Neuronal stem cell (in vitro differentiated cells): ENCODE results near the gene DGLUCY.

Source experiments
- DNase-seq: peaks from one replicate; pipeline ENCODE4 v3.0.0-alpha.2; 2013; ENCODE audit warnings: low spot score
- H2AFZ ChIP-seq: one replicate; pipeline ENCODE4 v1.6.1; 2013; ENCODE audit warnings: mild to moderate bottlenecking, low read length, inconsistent platforms
- H2AK5ac ChIP-seq: 2 replicates; pipeline ENCODE4 v1.6.1; 2013; ENCODE audit warnings: low read depth, mild to moderate bottlenecking, inconsistent platforms, low read length, moderate library complexity, mixed read lengths
- H2BK120ac ChIP-seq: 2 replicates; pipeline ENCODE4 v1.6.1; 2013; ENCODE audit warnings: low read depth, mild to moderate bottlenecking, inconsistent platforms, low read length, moderate library complexity, mixed read lengths
- H2BK12ac ChIP-seq: one replicate; pipeline ENCODE4 v1.6.1; 2013; ENCODE audit warnings: low read length, inconsistent platforms
- H2BK15ac ChIP-seq: 2 replicates; pipeline ENCODE4 v1.6.1; 2013; ENCODE audit warnings: mild to moderate bottlenecking, low read length, inconsistent platforms, mixed read lengths
- H2BK5ac ChIP-seq: one replicate; pipeline ENCODE4 v1.6.1; 2013; ENCODE audit warnings: inconsistent platforms, mild to moderate bottlenecking, low read length, moderate library complexity
- H3K14ac ChIP-seq: one replicate; pipeline ENCODE4 v1.6.1; 2013; ENCODE audit warnings: low read length, inconsistent platforms
- H3K18ac ChIP-seq: 2 replicates; pipeline ENCODE4 v1.6.1; 2013; ENCODE audit warnings: low read length, inconsistent platforms
- H3K23ac ChIP-seq: 2 replicates; pipeline ENCODE4 v1.6.1; 2013; ENCODE audit warnings: low read depth, mild to moderate bottlenecking, mixed read lengths, low read length, inconsistent platforms; ENCODE audit not compliant: poor library complexity
- H3K27ac ChIP-seq: replicated peaks from 3 replicates; pipeline ENCODE4 v1.5.1; 2013; ENCODE audit warnings: low read length, inconsistent platforms
- H3K27me3 ChIP-seq, 3 experiments: 2 replicates each; pipeline ENCODE4 v1.6.1; 2013; ENCODE audit warnings: low read length in 3 of 3, mild to moderate bottlenecking in 2 of 3, inconsistent platforms in 1 of 3, low read depth in 1 of 3, mixed read lengths in 1 of 3, moderate library complexity in 1 of 3; ENCODE audit not compliant: control insufficient read depth in 3 of 3, insufficient read depth in 3 of 3
- H3K36me3 ChIP-seq, 2 donors: replicated peaks in 1 of 2; 2 replicates each; pipeline ENCODE4 v1.6.1; 2013; ENCODE audit warnings: low read length in 2 of 2; ENCODE audit not compliant: control insufficient read depth in 2 of 2, insufficient read depth in 2 of 2
- H3K4ac ChIP-seq: 2 replicates; pipeline ENCODE4 v1.6.1; 2013; ENCODE audit warnings: inconsistent platforms, mild to moderate bottlenecking, low read length, moderate library complexity
- H3K4me1 ChIP-seq, 2 donors: 1 replicate in 1 of 2; 2 replicates in 1 of 2; pipeline ENCODE4 v1.6.1; 2013; ENCODE audit warnings: low read length in 2 of 2, low read depth in 1 of 2; ENCODE audit not compliant: control insufficient read depth in 2 of 2, insufficient read depth in 1 of 2
- H3K4me2 ChIP-seq: one replicate; pipeline ENCODE4 v1.6.1; 2013; ENCODE audit warnings: mild to moderate bottlenecking, low read length, inconsistent platforms; ENCODE audit not compliant: insufficient read depth, poor library complexity, severe bottlenecking
- H3K4me3 ChIP-seq, 2 donors: 2 replicates each; pipeline ENCODE4 v1.5.1; 2013; ENCODE audit warnings: low read length in 2 of 2, mild to moderate bottlenecking in 2 of 2, inconsistent platforms in 1 of 2, moderate library complexity in 1 of 2
- H3K79me1 ChIP-seq: one replicate; pipeline ENCODE4 v1.6.1; 2013; ENCODE audit warnings: low read depth, mild to moderate bottlenecking, inconsistent platforms, low read length, moderate library complexity
- H3K9ac ChIP-seq: one replicate; pipeline ENCODE4 v1.6.1; 2013; ENCODE audit warnings: mild to moderate bottlenecking, low read depth, low read length, inconsistent platforms; ENCODE audit not compliant: poor library complexity
- H3K9me3 ChIP-seq, 2 donors: replicated peaks in 1 of 2; 2 replicates each; pipeline versions ENCODE3 to v1.6.1; 2013; ENCODE audit warnings: low read length in 2 of 2, mild to moderate bottlenecking in 2 of 2, inconsistent platforms in 1 of 2, low read depth in 1 of 2, mixed read lengths in 1 of 2, moderate library complexity in 1 of 2; ENCODE audit not compliant: control insufficient read depth in 2 of 2, insufficient read depth in 1 of 2
- H4K8ac ChIP-seq: one replicate; pipeline ENCODE4 v1.6.1; 2013; ENCODE audit warnings: low read depth, mild to moderate bottlenecking, inconsistent platforms, low read length, moderate library complexity
- H4K91ac ChIP-seq: one replicate; pipeline ENCODE4 v1.6.1; 2013; ENCODE audit warnings: low read length, low read depth, mild to moderate bottlenecking, inconsistent platforms; ENCODE audit not compliant: poor library complexity
- WGBS, 2 donors: extraction: QIAGEN DNeasy Blood & Tissue Kit; methylation state at CpG; one replicate each; pipeline ENCODE4 v1.1.7; 2013; ENCODE audit warnings: missing lambda C conversion rate in 2 of 2, mixed read lengths in 1 of 2; ENCODE audit not compliant: insufficient read length in 2 of 2, insufficient replicate concordance in 1 of 2; ENCODE audit errors: extremely low coverage in 2 of 2; 5-methylcytosine and 5-hydroxymethylcytosine counted together

Gene DGLUCY

DNA sequence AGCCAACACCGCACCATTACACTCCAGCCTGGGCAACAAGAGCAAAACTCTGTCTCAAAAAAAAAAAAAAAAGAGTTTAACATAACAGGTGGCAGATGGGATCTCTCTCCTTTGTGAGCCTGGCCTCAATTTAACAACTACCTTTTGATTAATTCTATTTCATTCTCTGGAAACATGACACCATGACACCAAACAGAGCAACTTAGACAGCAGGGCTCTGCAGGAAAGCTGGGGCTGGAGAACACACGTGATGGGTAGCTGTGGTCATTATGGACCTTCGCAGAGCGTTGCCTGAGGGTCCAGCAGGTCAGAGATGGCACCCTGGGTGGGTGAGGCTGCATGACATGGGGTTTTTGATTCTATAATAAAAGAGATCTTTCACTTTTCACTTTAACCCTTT, 1.7 kb upstream of the DGLUCY start:
- Histone ChIP-seq H2BK120ac (no peak overlapping the region), H3K18ac (no peak overlapping the region), H2BK15ac (no peak overlapping the region), H3K4me2 (no peak overlapping the region), H2BK5ac (no peak overlapping the region), H2AK5ac (no peak overlapping the region), H3K4me3 (no peak overlapping the region), H3K36me3 (no peaks in the 10 kb centered on the region), H4K8ac (no peak overlapping the region), H3K27ac (peak overlapping the region; percentile 22), H3K4ac (no peak overlapping the region), H3K9me3 (no peaks in the 10 kb centered on the region), H3K79me1 (no peaks in the 10 kb centered on the region), H3K9ac (no peak overlapping the region), H3K4me1 (peaks cover 15 to 27% of the 10 kb centered on the region in 2 donors), H4K91ac (no peak overlapping the region), H3K23ac (no peak overlapping the region), H3K14ac (no peak overlapping the region), H3K27me3 (no peaks in the 10 kb centered on the region), H2AFZ (no peak overlapping the region), H2BK12ac (no peak overlapping the region)
- no CpG with 5 or more reads among the region's 4 CpGs for WGBS, 2 donors
- DNase-seq, result no peak

DNA sequence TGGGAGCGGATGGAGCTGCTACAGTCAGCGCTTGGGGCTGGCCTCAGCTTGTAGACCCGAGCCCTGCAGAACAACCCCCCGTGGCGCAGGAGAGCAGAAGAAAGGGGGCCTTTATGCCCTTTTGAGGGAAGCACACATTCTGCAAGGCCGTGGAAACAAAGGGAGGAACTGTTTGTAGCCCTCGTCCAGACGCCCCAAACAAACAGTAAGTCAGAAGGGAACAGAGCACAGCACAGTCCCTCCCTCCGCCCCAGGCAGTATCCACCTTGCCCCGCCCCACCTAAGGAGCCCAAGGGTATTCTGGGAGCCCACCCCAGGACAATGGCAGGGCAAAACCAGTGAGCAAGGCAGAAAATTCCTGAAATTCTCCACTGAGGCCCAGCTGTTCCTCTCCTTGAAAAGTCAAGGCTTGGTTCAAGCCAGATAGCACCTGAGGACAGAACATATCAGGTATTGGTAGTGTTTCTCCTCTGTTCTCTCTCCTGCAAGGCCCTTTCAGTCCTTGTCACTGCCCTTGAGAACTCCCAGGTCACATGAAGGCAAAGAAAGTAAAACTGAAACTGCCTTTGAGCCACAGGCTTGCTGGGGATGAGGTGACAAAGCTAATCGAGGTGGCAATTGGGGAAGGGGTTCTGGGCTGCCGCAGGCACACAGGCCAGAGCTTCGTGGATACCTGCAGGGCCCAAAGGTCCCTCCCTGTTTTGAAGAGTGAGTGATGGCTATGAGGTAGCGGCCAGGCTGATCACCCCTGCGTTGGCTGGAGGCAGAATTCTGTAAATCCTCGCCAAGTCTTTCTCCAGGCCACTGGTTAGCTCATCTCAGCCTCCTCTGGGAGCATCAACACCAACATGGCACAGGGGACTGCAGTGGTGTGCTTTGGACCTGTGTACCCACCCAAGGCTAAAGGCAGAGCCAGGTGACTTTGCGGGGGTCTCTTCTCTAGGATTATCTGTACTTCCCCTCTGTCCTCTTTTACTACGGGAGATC, 499 bp downstream of the DGLUCY start:
- Histone ChIP-seq H2BK12ac (peak overlapping the region; percentile 5), H3K4ac (no peak overlapping the region), H3K27me3 (no peaks in the 10 kb centered on the region), H4K8ac (peak overlapping the region; percentile 4), H4K91ac (peak overlapping the region; percentile 62), H2BK120ac (peak overlapping the region; percentile 85), H3K27ac (peak overlapping the region; percentile 93), H3K14ac (no peak overlapping the region), H3K79me1 (no peaks in the 10 kb centered on the region), H3K36me3 (no peaks in the 10 kb centered on the region), H3K23ac (no peak overlapping the region), H3K9ac (peak overlapping the region; percentile 56), H3K4me3 (peak overlapping the region; percentile 36 to 49), H2AK5ac (peak overlapping the region; percentile 9), H3K4me2 (peak overlapping the region; percentile 48), H3K4me1 (peaks cover 15 to 25% of the 10 kb centered on the region in 2 donors), H2BK15ac (no peak overlapping the region), H2AFZ (peak overlapping the region; percentile 82), H3K18ac (peak overlapping the region; percentile 90), H3K9me3 (no peaks in the 10 kb centered on the region), H2BK5ac (peak overlapping the region; percentile 59)
- peak; percentile 92 for DNase-seq
- WGBS, 2 donors, result no CpG with 5 or more reads among the region's 18 CpGs

DNA sequence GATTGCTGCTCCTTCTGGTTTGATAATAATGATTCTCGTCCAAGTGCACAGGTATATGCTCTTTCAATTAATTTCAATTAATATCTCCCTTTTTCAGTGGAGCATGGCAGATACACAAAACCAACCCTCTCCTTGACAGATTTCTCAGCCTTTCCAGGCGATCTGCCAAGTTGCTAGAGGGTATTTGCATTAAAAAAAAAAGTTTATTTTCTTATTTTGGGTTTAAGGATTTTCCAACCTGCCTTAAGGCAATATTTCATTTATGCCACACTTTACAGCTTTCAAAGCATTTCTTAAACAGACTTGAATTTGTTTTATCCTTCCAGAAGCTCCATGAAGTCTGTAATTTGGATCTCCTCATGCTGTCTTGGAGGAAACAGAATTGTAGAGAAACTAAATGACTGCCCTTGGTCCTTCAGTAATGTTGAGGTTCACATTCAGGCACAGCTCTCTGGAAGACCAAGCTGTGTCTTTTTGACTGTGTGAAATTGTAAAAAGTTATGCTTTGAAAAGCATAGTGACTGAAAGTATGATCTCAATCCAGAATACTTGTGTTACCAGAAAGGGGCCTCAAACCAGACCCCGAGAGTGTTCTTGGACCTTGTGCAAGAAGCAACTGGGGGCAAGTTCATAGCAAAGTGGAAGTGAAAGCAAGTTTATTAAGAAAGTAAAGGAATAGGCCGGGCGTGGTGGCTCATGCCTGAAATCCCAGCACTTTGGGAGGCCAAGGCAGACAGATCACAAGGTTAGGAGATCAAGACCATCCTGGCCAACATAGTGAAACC, 2.3 kb downstream of the DGLUCY start:
- Histone ChIP-seq H2BK120ac (no peak overlapping the region), H2AK5ac (no peak overlapping the region), H3K4me2 (no peak overlapping the region), H3K9ac (no peak overlapping the region), H3K18ac (no peak overlapping the region), H3K4me3 (no peak overlapping the region), H2BK5ac (no peak overlapping the region), H2BK12ac (no peak overlapping the region), H2BK15ac (no peak overlapping the region), H3K27ac (no peak overlapping the region), H3K79me1 (no peaks in the 10 kb centered on the region), H3K9me3 (no peaks in the 10 kb centered on the region), H3K23ac (no peak overlapping the region), H2AFZ (no peak overlapping the region), H4K91ac (no peak overlapping the region), H3K4ac (no peak overlapping the region), H3K4me1 (peaks cover 15 to 23% of the 10 kb centered on the region in 2 donors), H3K36me3 (no peaks in the 10 kb centered on the region), H3K27me3 (no peaks in the 10 kb centered on the region), H3K14ac (no peak overlapping the region), H4K8ac (no peak overlapping the region)
- WGBS, 2 donors, result no CpG with 5 or more reads among the region's 5 CpGs
- no peak for DNase-seq
